ENCODE measurements around the gene IGFN1. TPM values are rescaled to one million over a fixed set of nuclear protein-coding genes. Genes with fewer than 3 reads are reported as not detected.

The IGFN1 gene
- total RNA-seq, 5 donors from 2014 or later (not counting 1 experiment from before 2014, with no cell fraction given) = not detected

- H3K36me3 Mint-ChIP-seq = no peaks in the 10 kb centered on the region
- H3K9me3 ChIP-seq = no peaks in the 10 kb centered on the region
- ChIA-PET POLR2A (no interaction called here), CTCF (no interaction called here)
- peaks cover 0 to 28% of the 10 kb centered on the region in 2 experiments for H3K27me3 ChIP-seq (replicated peaks in 1 of 2; ENCODE audit: control insufficient read depth in 2 of 2, extremely low read depth in 1 of 2, insufficient read depth in 2 of 2, low read length in 1 of 2)
- no peaks in the 10 kb centered on the region for H3K36me3 ChIP-seq (ENCODE audit: control insufficient read depth in 2 of 2, extremely low read depth in 1 of 2, insufficient read depth in 1 of 2, low read length in 1 of 2)
- no peaks in the 10 kb centered on the region for H3K9me3 Mint-ChIP-seq
- 82% methylated on average over 8 of the region's 8 CpGs for WGBS (ENCODE audit: insufficient coverage)
- no peak overlapping the region for H3K4me3 ChIP-seq (ENCODE audit: control insufficient read depth in 1 of 2, extremely low read depth in 1 of 2, low read length in 1 of 2)
- H3K27ac ChIP-seq (ENCODE audit: low read length) = no peak overlapping the region
- H3K27ac Mint-ChIP-seq = no peak overlapping the region
- ATAC-seq (replicated peaks in 1 of 4) (no peak), DNase-seq (no peak)
- H3K27me3 Mint-ChIP-seq = peaks cover 34 to 40% of the 10 kb centered on the region in 2 donors
- no peak overlapping the region for H3K4me3 Mint-ChIP-seq
- H3K4me1 Mint-ChIP-seq = no peaks in the 10 kb centered on the region
- H3K4me1 ChIP-seq (ENCODE audit: control insufficient read depth in 1 of 2, extremely low read depth in 1 of 2, insufficient read depth in 2 of 2, low read length in 2 of 2) = no peaks in the 10 kb centered on the region
Measured at GRCh38 chr1:201212461-201213055, 21.9 kb downstream of the IGFN1 start.

- Mint-ChIP-seq H3K27ac (no peak overlapping the region), H3K4me1 (no peaks in the 10 kb centered on the region), H3K36me3 (no peaks in the 10 kb centered on the region), H3K4me3 (no peak overlapping the region), H3K27me3 (peaks cover 33 to 40% of the 10 kb centered on the region in 2 donors), H3K9me3 (no peaks in the 10 kb centered on the region)
- ATAC-seq (replicated peaks in 1 of 4) = no peak
- Histone ChIP-seq H3K36me3 (ENCODE audit: control insufficient read depth in 2 of 2, extremely low read depth in 1 of 2, insufficient read depth in 1 of 2, low read length in 1 of 2) (no peaks in the 10 kb centered on the region), H3K27me3 (replicated peaks in 1 of 2; ENCODE audit: control insufficient read depth in 2 of 2, extremely low read depth in 1 of 2, insufficient read depth in 2 of 2, low read length in 1 of 2) (peaks cover 0 to 23% of the 10 kb centered on the region in 2 experiments), H3K9me3 (no peaks in the 10 kb centered on the region), H3K4me1 (ENCODE audit: control insufficient read depth in 1 of 2, extremely low read depth in 1 of 2, insufficient read depth in 2 of 2, low read length in 2 of 2) (no peaks in the 10 kb centered on the region), H3K27ac (ENCODE audit: low read length) (no peak overlapping the region), H3K4me3 (ENCODE audit: control insufficient read depth in 1 of 2, extremely low read depth in 1 of 2, low read length in 1 of 2) (no peak overlapping the region)
- ChIA-PET POLR2A (no interaction called here), CTCF (no interaction called here)
- DNase-seq = no peak
- 49% methylated on average over 5 of the region's 6 CpGs for WGBS (ENCODE audit: insufficient coverage)
Measured at GRCh38 chr1:201213106-201213770, 22.6 kb downstream of the IGFN1 start.

- H3K36me3 Mint-ChIP-seq = no peaks in the 10 kb centered on the region
- CTCF ChIA-PET = no interaction called here
Measured at GRCh38 chr1:201213926-201214325, 23.3 kb downstream of the IGFN1 start.

GRCh38 chr1:201214461-201214860 is 23.8 kb downstream of the IGFN1 start:
- ATAC-seq (replicated peaks in 1 of 4) (no peak), DNase-seq (no peak)
- no peaks in the 10 kb centered on the region for H3K9me3 Mint-ChIP-seq
- H3K27me3 Mint-ChIP-seq = peaks cover 24 to 27% of the 10 kb centered on the region in 2 donors
- Histone ChIP-seq H3K36me3 (ENCODE audit: control insufficient read depth in 2 of 2, extremely low read depth in 1 of 2, insufficient read depth in 1 of 2, low read length in 1 of 2) (no peaks in the 10 kb centered on the region), H3K4me1 (ENCODE audit: control insufficient read depth in 1 of 2, extremely low read depth in 1 of 2, insufficient read depth in 2 of 2, low read length in 2 of 2) (no peaks in the 10 kb centered on the region), H3K27me3 (replicated peaks in 1 of 2; ENCODE audit: control insufficient read depth in 2 of 2, extremely low read depth in 1 of 2, insufficient read depth in 2 of 2, low read length in 1 of 2) (peaks cover 0 to 20% of the 10 kb centered on the region in 2 experiments), H3K27ac (ENCODE audit: low read length) (no peak overlapping the region), H3K9me3 (no peaks in the 10 kb centered on the region), H3K4me3 (ENCODE audit: control insufficient read depth in 1 of 2, extremely low read depth in 1 of 2, low read length in 1 of 2) (no peak overlapping the region)
- no peak overlapping the region for H3K27ac Mint-ChIP-seq
- POLR2A ChIA-PET = no interaction called here
- no peak overlapping the region for H3K4me3 Mint-ChIP-seq
- CTCF ChIA-PET = no interaction called here
- no peaks in the 10 kb centered on the region for H3K36me3 Mint-ChIP-seq
- 27% methylated on average over 3 of the region's 4 CpGs for WGBS (ENCODE audit: insufficient coverage)
- no peaks in the 10 kb centered on the region for H3K4me1 Mint-ChIP-seq

More at GRCh38 chr1:201213926-201214325, 23.3 kb downstream of the IGFN1 start:
- DNase-seq (no peak), ATAC-seq (replicated peaks in 1 of 4) (no peak)
- Mint-ChIP-seq H3K4me1 (no peaks in the 10 kb centered on the region), H3K27me3 (peaks cover 26 to 33% of the 10 kb centered on the region in 2 donors), H3K27ac (no peak overlapping the region), H3K4me3 (no peak overlapping the region), H3K9me3 (no peaks in the 10 kb centered on the region)
- WGBS (ENCODE audit: insufficient coverage) = 100% methylated on average over 2 of the region's 7 CpGs
- Histone ChIP-seq H3K36me3 (ENCODE audit: control insufficient read depth in 2 of 2, extremely low read depth in 1 of 2, insufficient read depth in 1 of 2, low read length in 1 of 2) (no peaks in the 10 kb centered on the region), H3K4me3 (ENCODE audit: control insufficient read depth in 1 of 2, extremely low read depth in 1 of 2, low read length in 1 of 2) (no peak overlapping the region), H3K27ac (ENCODE audit: low read length) (no peak overlapping the region), H3K9me3 (no peaks in the 10 kb centered on the region), H3K4me1 (ENCODE audit: control insufficient read depth in 1 of 2, extremely low read depth in 1 of 2, insufficient read depth in 2 of 2, low read length in 2 of 2) (no peaks in the 10 kb centered on the region), H3K27me3 (replicated peaks in 1 of 2; ENCODE audit: control insufficient read depth in 2 of 2, extremely low read depth in 1 of 2, insufficient read depth in 2 of 2, low read length in 1 of 2) (peaks cover 0 to 20% of the 10 kb centered on the region in 2 experiments)
- POLR2A ChIA-PET = no interaction called here

GRCh38 chr1:201214886-201215285 is 24.3 kb downstream of the IGFN1 start:
- no peaks in the 10 kb centered on the region for H3K9me3 ChIP-seq
- POLR2A ChIA-PET = no interaction called here

GRCh38 chr1:201215531-201216357 is 25.1 kb downstream of the IGFN1 start:
- DNase-seq (no peak), ATAC-seq (replicated peaks in 1 of 4) (no peak)
- Histone ChIP-seq H3K9me3 (no peaks in the 10 kb centered on the region), H3K4me1 (ENCODE audit: control insufficient read depth in 1 of 2, extremely low read depth in 1 of 2, insufficient read depth in 2 of 2, low read length in 2 of 2) (no peaks in the 10 kb centered on the region), H3K36me3 (ENCODE audit: control insufficient read depth in 2 of 2, extremely low read depth in 1 of 2, insufficient read depth in 1 of 2, low read length in 1 of 2) (no peaks in the 10 kb centered on the region), H3K27me3 (replicated peaks in 1 of 2; ENCODE audit: control insufficient read depth in 2 of 2, extremely low read depth in 1 of 2, insufficient read depth in 2 of 2, low read length in 1 of 2) (peaks cover 0 to 20% of the 10 kb centered on the region in 2 experiments), H3K27ac (ENCODE audit: low read length) (no peak overlapping the region), H3K4me3 (ENCODE audit: control insufficient read depth in 1 of 2, extremely low read depth in 1 of 2, low read length in 1 of 2) (no peak overlapping the region)
- H3K27me3 Mint-ChIP-seq = peaks cover 18 to 21% of the 10 kb centered on the region in 2 donors
- POLR2A ChIA-PET = no interaction called here
- no peak overlapping the region for H3K27ac Mint-ChIP-seq
- H3K36me3 Mint-ChIP-seq = no peaks in the 10 kb centered on the region
- CTCF ChIA-PET = no interaction called here
- 82% methylated on average over 9 of the region's 12 CpGs for WGBS (ENCODE audit: insufficient coverage)
- no peaks in the 10 kb centered on the region for H3K4me1 Mint-ChIP-seq
- H3K9me3 Mint-ChIP-seq = no peaks in the 10 kb centered on the region
- H3K4me3 Mint-ChIP-seq = no peak overlapping the region

More at GRCh38 chr1:201214886-201215285, 24.3 kb downstream of the IGFN1 start:
- peaks cover 20 to 23% of the 10 kb centered on the region in 2 donors for H3K27me3 Mint-ChIP-seq
- no peaks in the 10 kb centered on the region for H3K4me1 Mint-ChIP-seq
- H3K27ac Mint-ChIP-seq = no peak overlapping the region
- DNase-seq (no peak), ATAC-seq (replicated peaks in 1 of 4) (no peak)
- H3K27me3 ChIP-seq (replicated peaks in 1 of 2; ENCODE audit: control insufficient read depth in 2 of 2, extremely low read depth in 1 of 2, insufficient read depth in 2 of 2, low read length in 1 of 2) = peaks cover 0 to 20% of the 10 kb centered on the region in 2 experiments
- no peak overlapping the region for H3K4me3 ChIP-seq (ENCODE audit: control insufficient read depth in 1 of 2, extremely low read depth in 1 of 2, low read length in 1 of 2)
- 62% methylated on average over 5 of the region's 5 CpGs for WGBS (ENCODE audit: insufficient coverage)
- H3K4me3 Mint-ChIP-seq = no peak overlapping the region
- CTCF ChIA-PET = no interaction called here
- no peaks in the 10 kb centered on the region for H3K4me1 ChIP-seq (ENCODE audit: control insufficient read depth in 1 of 2, extremely low read depth in 1 of 2, insufficient read depth in 2 of 2, low read length in 2 of 2)
- H3K27ac ChIP-seq (ENCODE audit: low read length) = no peak overlapping the region
- no peaks in the 10 kb centered on the region for H3K9me3 Mint-ChIP-seq
- no peaks in the 10 kb centered on the region for H3K36me3 ChIP-seq (ENCODE audit: control insufficient read depth in 2 of 2, extremely low read depth in 1 of 2, insufficient read depth in 1 of 2, low read length in 1 of 2)
- no peaks in the 10 kb centered on the region for H3K36me3 Mint-ChIP-seq

Measured in T-cell (primary cell).